Lower leg skin (tissue), 4 donors: Measurements from ENCODE around the gene CCDC85C. TPM values are rescaled to one million over a fixed set of nuclear protein-coding genes. Genes with fewer than 3 reads are reported as not detected.

Source experiments
- DNase-seq, 2 donors: peaks; one replicate each; pipeline ENCODE4 v3.0.0-alpha.2; 2019; ENCODE audit warnings: low spot score in 2 of 2
- H3K4me3 ChIP-seq: fragments of 200-600 bp; sonication (generic); 2 replicates; pipeline ENCODE4 v1.5.1; 2017; ENCODE audit warnings: mild to moderate bottlenecking, low read depth; ENCODE audit not compliant: poor library complexity, severe bottlenecking
- POLR2A ChIP-seq, 2 donors: fragments of 450-650 bp; IDR thresholded peaks; one replicate each; pipeline ENCODE4 v1.6.1; 2016 to 2017; ENCODE audit warnings: antibody characterized with exemption in 2 of 2, mild to moderate bottlenecking in 1 of 2, moderate library complexity in 1 of 2
- WGBS, 2 donors: methylation state at CpG; one replicate each; pipeline ENCODE4 v1.1.5; 2018; 5-methylcytosine and 5-hydroxymethylcytosine counted together
- intact Hi-C: fragments of 100-400 bp; cut with DNase I; formaldehyde crosslinking; loops from one replicate; pipeline ENCODE4 v1.15.0; 2023; ENCODE audit warnings: low total_unique reads
- total RNA-seq, 4 donors: library from RNA; depleted of rRNA; stranded (reverse); fragments of >200 nt; gene quantifications; one replicate each; pipeline ENCODE4 v1.1.0, GENCODE V29; 2016
- TF ChIP-seq, protein P1 (sequence below), 3 donors: fragments of 450-650 bp; IDR thresholded peaks; one replicate each; pipeline ENCODE4 v1.5.1; 2016; ENCODE audit warnings: antibody characterized with exemption in 3 of 3, mild to moderate bottlenecking in 3 of 3, moderate library complexity in 2 of 3

The CCDC85C gene
- total RNA-seq, 4 donors from 2014 or later, result 17.2 to 47.7 (median 33.3) TPM

DNA sequence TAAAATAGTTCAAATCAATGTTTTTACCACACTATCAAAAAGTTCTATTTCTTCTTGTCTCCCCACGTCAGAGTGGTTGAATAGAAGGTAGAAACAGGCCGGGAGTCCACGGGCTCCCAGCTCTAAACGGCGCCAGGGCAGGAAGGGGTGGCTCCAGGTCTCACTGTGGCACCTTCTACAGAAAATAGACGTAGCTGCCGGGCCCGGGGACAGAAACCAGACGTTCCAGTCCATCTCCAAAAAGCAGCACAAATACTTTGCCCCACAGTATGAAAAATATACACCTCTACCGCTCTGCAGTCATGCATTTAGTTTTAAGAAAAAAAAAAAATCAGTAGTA lies 91.9 kb downstream of the CCDC85C start:
- no peak overlapping the region for H3K4me3 ChIP-seq
- DNase-seq, result peak in 1 of 2 donors; percentile 75
- TF ChIP-seq POLR2A (IDR thresholded peaks at IDR 0.05), result no peak
- TF ChIP-seq, protein P1, sequence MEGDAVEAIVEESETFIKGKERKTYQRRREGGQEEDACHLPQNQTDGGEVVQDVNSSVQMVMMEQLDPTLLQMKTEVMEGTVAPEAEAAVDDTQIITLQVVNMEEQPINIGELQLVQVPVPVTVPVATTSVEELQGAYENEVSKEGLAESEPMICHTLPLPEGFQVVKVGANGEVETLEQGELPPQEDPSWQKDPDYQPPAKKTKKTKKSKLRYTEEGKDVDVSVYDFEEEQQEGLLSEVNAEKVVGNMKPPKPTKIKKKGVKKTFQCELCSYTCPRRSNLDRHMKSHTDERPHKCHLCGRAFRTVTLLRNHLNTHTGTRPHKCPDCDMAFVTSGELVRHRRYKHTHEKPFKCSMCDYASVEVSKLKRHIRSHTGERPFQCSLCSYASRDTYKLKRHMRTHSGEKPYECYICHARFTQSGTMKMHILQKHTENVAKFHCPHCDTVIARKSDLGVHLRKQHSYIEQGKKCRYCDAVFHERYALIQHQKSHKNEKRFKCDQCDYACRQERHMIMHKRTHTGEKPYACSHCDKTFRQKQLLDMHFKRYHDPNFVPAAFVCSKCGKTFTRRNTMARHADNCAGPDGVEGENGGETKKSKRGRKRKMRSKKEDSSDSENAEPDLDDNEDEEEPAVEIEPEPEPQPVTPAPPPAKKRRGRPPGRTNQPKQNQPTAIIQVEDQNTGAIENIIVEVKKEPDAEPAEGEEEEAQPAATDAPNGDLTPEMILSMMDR (IDR thresholded peaks at IDR 0.05), result no peak
- 59 to 74% methylated on average over 10 of the region's 10 CpGs for WGBS, 2 donors
- intact Hi-C loops, result loop anchor here (10.0 kb wide), 1 partner anchor 373 kb away; no protein-coding TSS in a partner anchor

DNA sequence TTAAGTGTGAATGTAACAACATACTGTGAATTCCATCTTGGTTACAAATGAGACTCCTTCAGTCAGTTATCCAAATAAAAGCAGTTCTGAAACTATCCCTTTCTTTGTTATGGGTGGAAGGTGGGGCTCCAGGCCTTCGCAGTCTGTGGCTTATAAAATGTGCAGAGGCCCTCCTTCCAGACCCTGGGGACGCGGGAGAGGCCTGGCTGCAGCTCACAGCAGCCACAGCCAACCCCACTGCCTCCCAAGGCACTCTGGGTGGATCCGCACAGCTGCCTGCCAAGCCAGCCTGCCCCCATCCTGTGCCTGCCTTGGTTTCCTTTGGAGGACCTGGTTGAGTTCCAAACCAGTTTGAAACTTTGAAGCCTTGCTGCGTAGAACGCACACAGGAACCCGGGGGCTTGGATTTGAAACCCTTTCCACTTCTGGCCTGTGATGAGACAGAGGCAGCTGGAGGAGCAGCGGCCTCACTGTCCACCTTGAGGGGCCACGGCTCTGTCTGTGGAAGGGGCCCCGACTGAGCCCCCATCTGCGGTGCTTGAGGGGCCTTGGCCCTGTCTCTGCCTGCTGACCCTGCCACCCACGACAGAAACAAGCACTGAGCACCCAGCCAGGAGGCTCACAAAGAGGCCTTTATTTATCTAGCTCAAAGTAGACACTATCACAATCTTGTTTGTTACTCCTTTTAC lies 92.4 kb downstream of the CCDC85C start:
- TF ChIP-seq, protein P1 (IDR thresholded peaks at IDR 0.05), result no peak
- TF ChIP-seq POLR2A (IDR thresholded peaks at IDR 0.05), result no peak
- DNase-seq, result peak in 1 of 2 donors; percentile 83
- 67 to 71% methylated on average over 12 of the region's 12 CpGs for WGBS, 2 donors
- intact Hi-C loops, result loop anchor here (10.0 kb wide), 1 partner anchor 373 kb away; no protein-coding TSS in a partner anchor
- no peak overlapping the region for H3K4me3 ChIP-seq

DNA sequence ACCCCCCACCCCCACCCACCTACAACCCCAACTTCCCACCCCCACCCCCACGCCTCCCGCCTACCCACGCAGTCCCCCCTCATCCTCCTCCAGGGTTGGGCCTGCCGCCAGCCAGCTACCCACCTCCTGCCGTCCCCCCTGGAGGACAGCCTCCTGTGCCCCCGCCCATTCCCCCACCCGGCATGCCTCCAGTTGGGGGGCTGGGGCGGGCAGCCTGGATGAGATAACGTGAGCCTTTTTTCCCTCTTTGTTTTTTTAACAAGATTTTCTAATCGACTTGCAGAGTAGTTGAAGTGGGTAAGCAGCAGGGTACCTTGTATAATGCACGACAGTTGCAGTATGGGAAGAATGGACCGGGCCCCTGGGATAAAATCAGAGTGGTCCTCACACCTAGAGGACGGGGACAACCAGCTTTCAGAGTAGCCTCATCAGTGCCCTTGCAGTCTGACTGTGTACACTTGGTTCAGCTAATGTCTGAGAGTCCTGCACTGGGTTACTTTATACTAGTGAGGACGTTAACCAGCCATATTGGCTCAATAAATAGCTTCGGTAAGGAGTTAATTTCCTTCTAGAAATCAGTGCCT lies 93.4 kb downstream of the CCDC85C start:
- peak in 1 of 2 donors; percentile 69 for DNase-seq
- intact Hi-C loops, result loop anchor here (10.0 kb wide), 1 partner anchor 374 kb away; no protein-coding TSS in a partner anchor
- no peak overlapping the region for H3K4me3 ChIP-seq
- 75 to 81% methylated on average over 11 to 12 of the region's 15 CpGs for WGBS, 2 donors
- TF ChIP-seq, protein P1 (IDR thresholded peaks at IDR 0.05), result no peak
- TF ChIP-seq POLR2A (IDR thresholded peaks at IDR 0.05), result no peak

DNA sequence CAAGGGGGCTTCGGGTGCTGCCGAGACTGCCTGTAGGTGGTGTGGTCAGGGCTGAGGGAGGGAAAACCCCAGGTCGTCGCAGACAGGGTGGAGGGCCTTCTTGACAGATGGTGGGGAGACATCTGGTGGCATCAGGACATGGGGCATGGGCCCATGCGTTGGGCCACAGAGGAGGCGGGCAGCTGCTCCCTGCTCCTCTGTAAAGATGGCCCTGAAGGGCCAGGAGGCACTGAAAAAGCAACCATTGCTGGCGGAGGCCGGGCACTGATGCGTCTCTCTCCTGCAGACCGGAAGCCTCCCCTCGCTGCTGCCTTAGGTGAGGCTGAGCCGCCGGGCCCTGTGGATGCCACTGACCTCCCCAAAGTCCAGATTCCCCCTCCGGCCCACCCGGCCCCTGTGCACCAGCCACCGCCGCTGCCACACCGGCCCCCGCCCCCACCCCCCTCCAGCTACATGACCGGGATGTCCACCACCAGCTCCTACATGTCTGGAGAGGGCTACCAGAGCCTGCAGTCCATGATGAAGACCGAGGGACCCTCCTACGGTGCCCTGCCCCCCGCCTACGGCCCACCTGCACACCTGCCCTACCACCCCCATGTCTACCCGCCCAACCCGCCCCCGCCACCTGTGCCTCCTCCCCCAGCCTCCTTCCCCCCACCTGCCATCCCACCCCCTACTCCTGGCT lies 94.0 kb downstream of the CCDC85C start:
- TF ChIP-seq POLR2A (IDR thresholded peaks at IDR 0.05), result no peak
- TF ChIP-seq, protein P1 (IDR thresholded peaks at IDR 0.05), result no peak
- 94 to 97% methylated on average over 18 to 24 of the region's 27 CpGs for WGBS, 2 donors
- DNase-seq, result no peak
- no peak overlapping the region for H3K4me3 ChIP-seq
- intact Hi-C loops, result loop anchor here (10.0 kb wide), 1 partner anchor 375 kb away; no protein-coding TSS in a partner anchor

DNA sequence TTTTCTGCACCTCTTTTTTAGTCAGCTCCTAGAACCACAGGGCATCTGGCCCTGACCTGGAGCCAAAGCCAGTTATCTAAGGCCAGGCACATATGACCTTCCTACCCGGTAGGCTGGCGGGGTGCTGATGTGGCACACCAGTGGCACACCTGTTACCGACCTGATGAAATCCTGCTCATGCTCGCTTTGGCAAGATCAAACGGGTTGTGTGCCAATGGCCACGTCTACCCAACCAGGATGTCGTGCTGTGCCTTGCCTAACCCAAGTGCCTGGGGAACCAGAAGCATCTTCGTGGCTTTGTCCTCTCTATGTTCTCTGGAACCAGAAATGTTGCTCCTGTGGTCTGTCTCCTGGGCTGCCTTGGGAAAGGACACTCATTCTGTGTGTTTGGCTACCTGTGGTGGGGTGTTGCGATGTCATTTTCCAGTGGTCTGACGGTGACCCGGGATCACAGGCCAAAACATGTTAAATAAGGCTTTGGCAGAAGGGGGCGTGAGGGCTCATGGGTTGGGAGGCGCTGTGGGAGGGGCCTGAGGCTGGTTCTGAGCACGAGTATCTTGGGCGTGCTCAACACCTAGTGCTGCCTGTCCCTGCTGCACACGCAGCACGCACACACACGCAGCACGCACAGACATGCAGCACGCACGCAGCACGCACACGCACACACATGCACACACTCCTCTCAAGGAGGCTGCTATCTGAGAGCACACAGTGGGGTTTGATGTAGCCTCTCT lies 94.9 kb downstream of the CCDC85C start:
- peak in 1 of 2 donors; percentile 86 for DNase-seq
- TF ChIP-seq, protein P1 (IDR thresholded peaks at IDR 0.05), result no peak
- TF ChIP-seq POLR2A (IDR thresholded peaks at IDR 0.05), result no peak
- 61% methylated on average over 22 to 23 of the region's 23 CpGs for WGBS, 2 donors
- H3K4me3 ChIP-seq, result no peak overlapping the region
- intact Hi-C loops, result no loop called here
